RCC 7860 (cell line): ENCODE data around the gene AMH.

Experiments
- DNase-seq: peaks from one replicate; pipeline ENCODE4 v3.0.0-alpha.2; 2015; ENCODE audit warnings: low spot score
- FAIRE-seq: peaks from 2 replicates; lab custom pipeline; 2012; peaks lifted over from hg19 to GRCh38; lab: Jason Lieb, UNC

The AMH gene

DNA sequence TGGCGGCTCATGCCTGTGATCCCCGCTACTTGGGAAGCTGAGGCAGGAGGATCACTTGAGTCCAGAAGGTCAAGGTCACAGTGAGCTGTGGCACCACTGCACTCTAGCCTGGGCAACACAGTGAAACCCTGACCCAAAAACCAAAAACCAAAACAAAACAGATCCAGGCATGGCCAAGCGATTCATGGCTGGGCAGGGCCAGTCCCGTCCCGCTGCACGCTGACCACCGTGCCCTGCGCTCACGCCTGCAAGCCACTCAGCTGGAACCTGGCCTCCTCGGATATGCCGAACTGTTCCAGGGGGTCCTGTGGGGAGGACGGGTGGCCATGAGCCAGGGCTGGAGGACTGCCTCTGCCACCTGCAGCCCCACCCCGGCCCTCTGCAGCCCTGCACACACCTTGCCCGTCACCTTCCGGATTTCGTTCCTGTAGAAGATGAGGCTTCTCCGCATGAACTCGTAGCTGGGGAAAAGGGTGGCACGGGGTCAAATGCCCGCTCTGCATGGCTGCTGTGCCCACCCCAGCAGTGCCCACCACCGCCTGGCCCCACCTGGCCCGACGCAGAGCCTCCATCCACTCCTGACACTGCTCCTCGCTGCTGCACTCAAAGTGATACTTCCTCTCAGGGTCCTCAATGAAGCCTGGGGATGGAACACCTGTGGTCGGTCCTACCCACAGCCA is 15.4 kb upstream of the AMH start:
- DNase-seq (no peak), FAIRE-seq (no peak)

DNA sequence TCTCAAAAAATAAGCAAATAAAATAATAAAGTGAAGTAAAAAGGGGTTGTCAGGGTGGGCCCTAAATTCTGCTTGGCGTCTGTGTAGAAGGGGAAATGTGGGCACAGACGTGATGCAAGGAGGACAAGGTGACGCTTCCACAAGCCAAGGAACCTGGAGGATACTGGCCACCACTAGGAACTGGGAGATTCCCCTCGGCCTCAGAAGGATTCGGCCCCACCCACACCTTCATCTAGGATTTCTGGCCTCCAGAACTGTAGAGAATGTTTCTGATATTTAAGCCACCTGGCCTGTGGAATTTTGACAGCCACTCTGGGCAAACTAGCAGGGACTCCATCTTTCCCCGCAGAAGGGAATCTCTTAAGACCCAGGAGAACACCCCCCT is 14.1 kb upstream of the AMH start:
- FAIRE-seq (no peak), DNase-seq (no peak)

GRCh38 chr19:2235381-2236063 is 13.6 kb upstream of the AMH start:
- DNase-seq (no peak), FAIRE-seq (no peak)

GRCh38 chr19:2236064-2236313 is 13.1 kb upstream of the AMH start:
- no peak for DNase-seq
- FAIRE-seq, result no peak

DNA sequence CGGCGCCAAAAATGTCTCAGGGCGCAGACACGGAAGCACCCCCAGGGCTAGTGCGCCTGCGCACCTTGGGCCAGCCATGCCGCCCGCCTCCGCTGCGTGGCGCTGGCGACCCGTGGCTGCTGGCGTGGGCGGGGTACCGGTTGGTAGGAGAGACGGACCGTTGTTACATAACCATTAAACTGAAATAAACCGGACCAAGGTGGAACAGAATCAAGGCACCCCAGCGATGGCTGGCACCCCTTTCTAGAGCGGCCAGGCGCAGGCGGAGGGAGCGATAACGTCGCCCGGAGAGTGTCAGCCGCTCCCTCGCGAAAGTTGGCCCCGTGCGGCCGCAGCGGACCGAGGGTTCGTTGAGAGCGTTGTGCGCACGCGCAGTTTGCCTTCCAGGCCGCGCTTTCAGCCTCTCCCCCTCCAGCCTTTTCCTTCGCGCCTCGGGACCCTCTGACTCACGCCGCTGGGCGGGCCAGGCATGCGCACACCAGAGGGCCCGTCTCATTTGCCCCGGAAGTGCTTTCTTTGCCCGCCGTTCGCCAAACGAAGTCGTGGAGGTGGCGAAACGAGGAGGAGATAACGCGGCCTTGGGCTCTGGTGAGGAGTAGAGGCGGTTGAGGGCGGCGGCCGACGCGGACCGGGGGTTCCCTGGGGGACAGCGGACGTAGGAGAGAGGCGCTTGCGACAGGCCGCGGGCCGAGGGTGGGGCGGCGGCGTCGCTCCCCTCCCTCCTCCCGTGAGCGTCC is 12.6 kb upstream of the AMH start, which contains the start of the genes PLEKHJ1 and SF3A2:
Gene PLEKHJ1 (minus strand): TSS at position 16 of the 737 bp plus-strand sequence. CDS start 81 bp downstream, outside the sequence.
Gene SF3A2 (plus strand): TSS at position 511 of the 737 bp plus-strand sequence. CDS start 6,595 bp downstream, outside the sequence.
- peak; percentile 74 for FAIRE-seq
- peak; percentile 91 for DNase-seq

- FAIRE-seq, result no peak
- DNase-seq, result no peak
These were observed 11.9 kb upstream of the AMH start for GRCh38 chr19:2237051-2237868.

GRCh38 chr19:2237869-2238153 is 11.3 kb upstream of the AMH start:
- no peak for FAIRE-seq
- DNase-seq, result no peak

DNA sequence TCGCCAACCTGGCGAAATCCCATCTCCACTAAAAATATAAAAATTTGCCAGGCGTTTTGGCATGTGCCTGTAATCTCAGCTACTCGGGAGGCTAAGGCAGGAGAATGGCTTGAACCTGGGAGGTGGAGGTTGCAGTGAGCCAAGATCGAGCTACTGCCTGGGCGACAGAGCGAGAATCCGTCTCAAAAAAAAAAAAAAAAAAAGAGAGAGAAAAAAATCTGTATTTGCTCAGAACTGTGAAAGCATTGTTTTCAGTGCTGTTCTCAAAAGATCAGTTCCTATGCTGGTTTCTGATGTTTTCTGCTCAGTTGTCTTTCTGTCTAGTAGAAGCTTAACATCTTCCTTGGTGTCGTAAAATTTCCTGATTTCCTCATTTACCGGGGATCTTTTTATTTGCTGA is 9.9 kb upstream of the AMH start:
- FAIRE-seq (no peak), DNase-seq (no peak)

- no peak for FAIRE-seq
- DNase-seq, result no peak
These were observed 9.1 kb upstream of the AMH start for GRCh38 chr19:2239771-2240770.

DNA sequence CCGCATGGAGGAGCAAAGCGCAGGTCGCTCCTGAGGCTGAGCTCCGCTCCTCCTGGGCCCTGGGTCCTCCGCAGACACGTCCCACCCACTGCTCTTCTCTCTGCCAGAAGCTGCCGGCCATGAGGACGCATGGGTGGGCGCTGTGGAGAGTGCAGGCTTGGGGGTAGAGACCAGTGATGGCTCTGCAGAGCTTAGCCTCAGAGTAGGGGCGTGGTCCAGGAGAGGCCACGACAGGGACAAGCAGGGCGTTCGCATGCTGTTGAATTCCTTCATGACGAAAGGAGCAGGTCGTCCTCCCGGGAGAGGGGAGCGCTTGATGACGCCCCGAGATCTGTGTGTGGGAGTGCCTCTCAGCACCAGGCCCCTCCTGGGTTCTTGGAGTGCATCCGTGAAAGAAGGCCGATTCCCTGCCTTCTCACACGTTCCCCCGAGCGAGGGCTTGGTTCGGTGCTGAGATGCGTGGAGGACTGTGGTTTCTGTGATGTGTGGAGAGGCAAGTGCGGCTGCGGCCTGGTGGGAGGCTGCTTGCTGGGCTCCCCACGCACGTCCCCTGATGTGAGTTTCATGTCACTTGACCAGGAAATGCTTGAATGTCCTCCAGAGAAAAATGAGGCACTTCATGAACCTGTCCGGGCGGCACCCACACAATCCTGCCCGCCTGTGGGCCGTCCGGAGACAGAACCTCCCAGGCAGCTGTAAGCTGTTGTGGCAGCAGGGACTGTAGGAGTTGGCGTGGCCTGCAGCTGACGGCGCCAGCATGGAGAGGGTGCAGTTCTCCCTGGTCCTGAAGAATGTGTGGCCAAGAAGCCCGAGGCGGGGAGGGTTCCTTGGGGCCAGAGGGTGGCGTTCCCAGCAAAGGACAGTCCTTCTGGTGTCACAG is 8.0 kb upstream of the AMH start:
- FAIRE-seq (no peak), DNase-seq (no peak)

- FAIRE-seq, result no peak
- no peak for DNase-seq
These were observed 7.0 kb upstream of the AMH start for GRCh38 chr19:2242092-2242537.

GRCh38 chr19:2242816-2243215 is 6.3 kb upstream of the AMH start:
- DNase-seq (no peak), FAIRE-seq (no peak)

- no peak for DNase-seq
- FAIRE-seq, result no peak
These were observed 5.6 kb upstream of the AMH start for GRCh38 chr19:2243274-2244124.

DNA sequence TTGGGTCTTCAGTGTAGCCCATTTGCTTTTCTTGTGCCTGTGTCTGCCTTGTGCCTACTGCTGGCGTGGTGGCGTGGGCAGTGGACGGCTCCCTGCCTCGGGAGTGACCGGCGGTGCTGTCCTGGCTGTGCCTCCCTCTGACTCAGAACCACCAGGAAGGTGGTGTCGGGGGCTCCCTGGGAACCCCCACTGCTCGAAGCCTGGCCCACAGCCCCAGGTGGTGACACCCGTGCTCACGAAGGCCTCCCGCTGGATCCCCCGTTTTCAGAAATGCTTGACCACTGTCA is 5.1 kb upstream of the AMH start:
- no peak for FAIRE-seq
- DNase-seq, result no peak

GRCh38 chr19:2244486-2244885 is 4.6 kb upstream of the AMH start:
- DNase-seq (no peak), FAIRE-seq (no peak)

GRCh38 chr19:2245273-2245672 is 3.9 kb upstream of the AMH start:
- FAIRE-seq, result no peak
- no peak for DNase-seq

DNA sequence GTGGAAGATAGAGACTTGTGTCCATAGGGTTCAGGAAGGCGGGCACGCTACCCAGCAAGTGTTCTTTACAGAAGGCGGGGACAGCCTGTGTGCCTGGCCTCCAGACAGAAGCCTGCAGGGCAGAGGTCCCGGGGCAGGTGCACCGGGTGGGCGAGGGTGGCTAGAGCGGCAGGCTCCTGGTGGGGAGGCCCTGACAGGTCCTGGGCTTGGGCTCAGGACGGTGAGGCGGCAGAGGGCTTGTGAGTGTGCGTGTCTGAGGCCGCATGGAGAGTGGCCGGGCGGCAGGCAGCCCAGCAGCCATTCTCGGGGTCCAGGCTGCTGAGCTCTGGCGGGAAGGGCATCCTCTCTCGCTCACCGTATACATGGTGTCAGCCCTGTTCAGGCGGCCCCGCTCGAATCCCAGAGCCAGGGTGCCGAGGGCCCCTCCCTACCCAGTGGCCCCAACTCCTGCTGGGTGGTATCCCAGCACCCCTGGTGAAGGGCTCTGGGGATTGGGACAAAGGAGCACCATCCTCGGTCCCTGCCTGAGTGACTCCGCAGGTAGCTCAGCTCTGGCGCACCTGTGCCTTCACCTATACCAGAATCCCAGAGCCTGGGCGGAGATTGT is 3.0 kb upstream of the AMH start:
- DNase-seq (no peak), FAIRE-seq (no peak)

GRCh38 chr19:2246801-2247361 is 2.2 kb upstream of the AMH start:
- FAIRE-seq, result no peak
- DNase-seq, result no peak
